ENCODE measurements around the gene ABLIM2.

DNA sequence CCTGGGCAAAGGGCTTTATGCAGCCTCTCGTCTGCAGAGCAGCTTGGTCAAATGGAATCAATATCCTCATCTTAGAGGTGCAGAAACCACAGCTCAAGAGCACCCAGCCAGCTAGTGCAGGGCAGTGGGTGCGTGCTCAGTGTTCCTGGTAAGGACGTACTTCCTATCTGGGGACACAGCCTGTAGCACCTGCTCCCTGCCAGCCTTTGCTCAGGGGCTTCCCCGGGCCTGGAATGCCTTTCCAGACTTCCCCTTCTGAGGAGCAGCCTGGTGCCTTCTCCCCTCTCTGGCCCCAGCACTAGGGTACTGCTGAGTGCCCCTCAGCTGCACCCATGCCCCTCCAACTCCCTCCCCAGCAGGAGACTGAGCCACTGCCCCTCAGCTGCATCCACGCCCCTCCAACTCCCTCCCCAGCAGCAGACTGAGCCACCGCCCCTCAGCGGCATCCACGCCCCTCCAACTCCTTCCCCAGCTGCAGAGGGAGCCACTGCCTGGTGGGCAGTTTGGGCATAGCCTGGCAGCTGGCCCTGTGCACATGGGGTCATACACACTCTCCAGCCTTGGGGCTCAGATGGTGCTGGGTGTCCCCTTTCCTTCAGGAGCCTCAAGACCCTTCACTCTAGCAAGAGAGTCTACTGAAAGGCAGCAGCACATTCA lies 176.7 kb downstream of the ABLIM2 start:
- TF ChIP-seq POLR2AphosphoS5 (IDR thresholded peaks at IDR 0.05) (no peak), EP300 (IDR thresholded peaks at IDR 0.05) (no peak)
- TF ChIP-seq, protein P1, sequence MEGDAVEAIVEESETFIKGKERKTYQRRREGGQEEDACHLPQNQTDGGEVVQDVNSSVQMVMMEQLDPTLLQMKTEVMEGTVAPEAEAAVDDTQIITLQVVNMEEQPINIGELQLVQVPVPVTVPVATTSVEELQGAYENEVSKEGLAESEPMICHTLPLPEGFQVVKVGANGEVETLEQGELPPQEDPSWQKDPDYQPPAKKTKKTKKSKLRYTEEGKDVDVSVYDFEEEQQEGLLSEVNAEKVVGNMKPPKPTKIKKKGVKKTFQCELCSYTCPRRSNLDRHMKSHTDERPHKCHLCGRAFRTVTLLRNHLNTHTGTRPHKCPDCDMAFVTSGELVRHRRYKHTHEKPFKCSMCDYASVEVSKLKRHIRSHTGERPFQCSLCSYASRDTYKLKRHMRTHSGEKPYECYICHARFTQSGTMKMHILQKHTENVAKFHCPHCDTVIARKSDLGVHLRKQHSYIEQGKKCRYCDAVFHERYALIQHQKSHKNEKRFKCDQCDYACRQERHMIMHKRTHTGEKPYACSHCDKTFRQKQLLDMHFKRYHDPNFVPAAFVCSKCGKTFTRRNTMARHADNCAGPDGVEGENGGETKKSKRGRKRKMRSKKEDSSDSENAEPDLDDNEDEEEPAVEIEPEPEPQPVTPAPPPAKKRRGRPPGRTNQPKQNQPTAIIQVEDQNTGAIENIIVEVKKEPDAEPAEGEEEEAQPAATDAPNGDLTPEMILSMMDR (IDR thresholded peaks at IDR 0.05): no peak
